MV-4-11 (cell line): ENCODE data around the gene GZMH.
A peak's percentile ranks its signal among the peaks of the same experiment; 100 is the strongest.
"Not testable (repeated sequence)": the region's sequence is repeated elsewhere in the genome, so short reads cannot be mapped to it uniquely, and the experiment has no call there.

Experiments used
- DNase-seq: peaks from one replicate; lab custom pipeline; 2025; lab: John Stamatoyannopoulos, UW

Gene GZMH

GRCh38 chr14:24595073-24595808, 14.2 kb downstream of the GZMH start:
- DNase-seq, result no peak

- DNase-seq, result not testable (repeated sequence)
Observed at GRCh38 chr14:24591004-24591403, 18.5 kb downstream of the GZMH start.

GRCh38 chr14:24584402-24584801, 25.1 kb downstream of the GZMH start:
- DNase-seq, result not testable (repeated sequence)

GRCh38 chr14:24578558-24578957, 30.9 kb downstream of the GZMH start:
- no peak for DNase-seq

GRCh38 chr14:24576771-24577170, 32.7 kb downstream of the GZMH start:
- peak; percentile 45 for DNase-seq

GRCh38 chr14:24576182-24576581, 33.3 kb downstream of the GZMH start, which contains the start of gene CTSG:
Gene CTSG (minus strand): TSS chr14:24576250. CDS start chr14:24576223, 27 bp downstream.
- DNase-seq, result peak; percentile 98

- DNase-seq, result no peak
Observed at GRCh38 chr14:24574206-24574774, 35.2 kb downstream of the GZMH start.

- no peak for DNase-seq
Observed at GRCh38 chr14:24566318-24566717, 43.2 kb downstream of the GZMH start.

- DNase-seq, result no peak
Observed at GRCh38 chr14:24565766-24566165, 43.7 kb downstream of the GZMH start.

- no peak for DNase-seq
Observed at GRCh38 chr14:24563505-24563904, 46.0 kb downstream of the GZMH start.

GRCh38 chr14:24556756-24557155, 52.7 kb downstream of the GZMH start:
- DNase-seq, result no peak
